ENCODE results near the gene CLASP2. TPM values are rescaled to one million over a fixed set of nuclear protein-coding genes. Genes with fewer than 3 reads are reported as not detected.
"Not testable (repeated sequence)": the region's sequence is repeated elsewhere in the genome, so short reads cannot be mapped to it uniquely, and the experiment has no call there.

Gene CLASP2
- total RNA-seq = 10 to 100 TPM; 38.2 to 51.5 (median 47.9) TPM

DNA sequence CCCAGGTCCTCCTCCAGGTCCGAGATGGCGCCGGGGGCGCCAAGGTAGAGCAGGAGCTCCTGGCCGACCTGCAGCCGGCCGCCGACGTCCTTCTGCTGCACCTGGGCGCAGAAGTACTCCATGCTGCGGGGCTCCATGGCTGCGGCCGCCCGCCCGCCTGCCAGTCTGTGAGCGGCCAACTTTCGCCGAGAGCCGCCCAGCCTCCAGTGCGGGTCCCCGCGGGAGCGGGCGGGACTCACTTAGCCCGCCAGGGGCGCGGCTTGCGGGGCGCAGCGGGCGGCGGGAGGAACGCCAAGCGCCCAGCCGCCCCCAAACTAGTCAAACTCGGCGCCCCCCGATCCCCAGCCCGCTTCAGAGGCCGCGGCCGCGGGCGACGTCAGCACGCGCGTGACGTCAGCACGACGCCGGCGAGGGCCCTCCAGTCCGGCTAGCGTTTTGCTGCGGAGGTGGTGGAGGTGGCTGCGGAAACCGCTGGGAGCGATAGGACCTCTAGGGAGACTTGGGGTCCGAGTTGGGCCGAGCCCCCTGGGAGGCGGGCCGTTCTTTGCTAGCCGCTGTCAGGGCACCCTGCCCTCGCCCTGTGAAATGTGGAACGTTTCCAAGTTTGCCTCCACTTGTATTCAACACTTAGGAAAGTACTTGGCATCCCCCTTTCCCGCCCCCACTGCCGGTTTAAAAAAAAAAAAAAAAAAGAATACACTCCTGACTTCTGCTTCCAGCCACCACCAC, at the start of gene CLASP2:
Gene CLASP2 (minus strand): TSS at position 389 of the 729 bp plus-strand sequence. CDS start 252 bp downstream, at position 137.
- no peaks in the 10 kb centered on the region for H3K9me3 Mint-ChIP-seq
- H3K4me3 Mint-ChIP-seq = peak within 1 kb of the TSS; percentile 95

DNA sequence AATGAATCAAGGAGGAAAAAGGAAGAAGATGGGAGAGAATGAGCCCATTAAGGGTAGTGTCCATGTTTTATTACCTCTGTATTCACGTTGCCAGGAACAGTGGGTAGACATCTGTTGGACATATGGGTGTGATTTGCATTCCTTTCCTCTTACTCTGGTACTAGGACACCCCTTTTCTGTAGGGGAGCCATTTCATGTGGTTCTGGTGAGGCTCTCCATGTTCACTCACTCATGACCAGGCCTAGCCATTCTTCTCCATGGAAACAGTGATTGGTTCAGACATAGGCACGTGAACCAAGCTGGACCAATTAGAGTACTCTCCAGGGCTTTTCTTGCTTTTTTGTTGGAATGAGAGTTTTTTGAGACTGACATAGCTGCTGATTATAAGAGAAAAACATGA, 40.8 kb upstream of the CLASP2 start:
- DNase-seq (no peak), ATAC-seq (no peak)
- peaks cover 13% of the 10 kb centered on the region for H3K27me3 Mint-ChIP-seq (ENCODE audit: low read depth)
- H3K9me3 Mint-ChIP-seq = peaks cover 19% of the 10 kb centered on the region
- peaks cover 2% of the 10 kb centered on the region for H3K36me3 Mint-ChIP-seq (ENCODE audit: insufficient read depth)
- H3K4me3 Mint-ChIP-seq = no peak overlapping the region
- no peaks in the 10 kb centered on the region for H3K4me1 Mint-ChIP-seq (ENCODE audit: low read depth)

More for the DNA sequence above, at the start of gene CLASP2:
- no peaks in the 10 kb centered on the region for H3K36me3 Mint-ChIP-seq (ENCODE audit: insufficient read depth)
- peaks cover 15% of the 10 kb centered on the region for H3K4me1 Mint-ChIP-seq (ENCODE audit: low read depth)
- H3K27me3 Mint-ChIP-seq (ENCODE audit: low read depth) = no peaks in the 10 kb centered on the region
- ATAC-seq (peak; percentile 93), DNase-seq (peak; percentile 77)

DNA sequence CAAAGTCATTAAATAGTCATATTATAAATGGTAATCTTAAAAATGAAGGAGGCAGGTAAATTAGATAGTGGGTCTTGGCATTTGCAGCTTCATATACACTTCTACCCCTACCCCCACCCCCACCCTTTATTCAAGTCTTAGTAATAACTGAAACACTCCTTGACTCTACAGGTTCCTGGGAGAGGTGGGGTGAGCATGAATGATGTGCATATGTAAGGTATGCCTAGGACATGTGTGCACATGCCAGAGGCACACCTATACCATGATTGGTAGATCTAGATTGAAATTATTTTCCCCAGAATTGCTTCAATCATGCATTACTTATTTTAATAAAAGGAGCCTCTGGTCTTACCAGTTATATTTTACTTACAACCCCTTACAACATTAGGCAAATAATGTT, 40.2 kb upstream of the CLASP2 start:
- DNase-seq = no peak
- Mint-ChIP-seq H3K9me3 (peaks cover 19% of the 10 kb centered on the region), H3K4me3 (no peak overlapping the region), H3K36me3 (ENCODE audit: insufficient read depth) (peaks cover 2% of the 10 kb centered on the region), H3K4me1 (ENCODE audit: low read depth) (no peaks in the 10 kb centered on the region), H3K27me3 (ENCODE audit: low read depth) (peaks cover 12% of the 10 kb centered on the region)
- ATAC-seq = no peak

DNA sequence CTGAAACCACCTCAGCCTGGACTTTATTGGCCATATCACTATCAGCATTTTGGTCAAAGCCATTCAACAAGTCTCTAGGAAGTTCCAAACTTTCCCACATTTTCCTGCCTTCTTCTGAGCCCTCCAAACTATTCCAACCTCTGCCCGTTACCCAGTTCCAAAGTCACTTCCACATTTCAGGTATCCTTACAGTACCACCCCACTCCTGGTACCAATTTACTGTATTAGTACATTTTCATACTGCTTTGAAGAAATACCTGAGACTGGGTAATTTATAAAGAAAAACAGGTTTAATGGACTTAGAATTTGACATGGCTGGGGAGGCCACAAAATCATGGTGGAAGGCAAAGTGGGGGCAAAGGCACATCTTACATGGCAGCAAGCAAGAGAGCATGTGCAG, 36.3 kb upstream of the CLASP2 start:
- H3K4me3 Mint-ChIP-seq; H3K4me1 Mint-ChIP-seq (ENCODE audit: low read depth); H3K36me3 Mint-ChIP-seq (ENCODE audit: insufficient read depth); DNase-seq; ATAC-seq: not testable (repeated sequence)
- Mint-ChIP-seq H3K9me3 (peaks cover 19% of the 10 kb centered on the region), H3K27me3 (ENCODE audit: low read depth) (peaks cover 11% of the 10 kb centered on the region)

DNA sequence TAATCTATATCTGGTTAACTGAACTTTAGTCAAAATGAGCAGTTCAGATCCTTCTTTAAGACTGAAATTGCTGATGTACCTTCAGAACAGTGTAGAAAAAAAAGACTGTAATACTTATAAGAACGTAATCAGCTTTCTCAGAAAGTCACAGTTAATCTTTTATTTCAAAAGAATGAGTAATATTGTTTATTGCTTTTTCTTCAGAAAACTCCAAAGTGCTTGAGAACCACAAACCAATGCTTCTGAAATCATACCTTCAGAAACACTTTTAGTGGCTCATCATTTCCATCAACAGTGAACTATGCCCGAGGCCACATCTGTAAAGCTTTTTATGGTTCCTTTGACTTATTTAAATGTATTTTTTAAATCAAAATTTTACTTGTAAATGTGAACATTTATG, 33.3 kb upstream of the CLASP2 start:
- H3K9me3 Mint-ChIP-seq = peaks cover 13% of the 10 kb centered on the region
- peaks cover 15% of the 10 kb centered on the region for H3K27me3 Mint-ChIP-seq (ENCODE audit: low read depth)
- H3K4me3 Mint-ChIP-seq = no peak overlapping the region
- DNase-seq (no peak), ATAC-seq (peak in 1 of 2 donors; percentile 50)
- peaks cover 2% of the 10 kb centered on the region for H3K36me3 Mint-ChIP-seq (ENCODE audit: insufficient read depth)
- H3K4me1 Mint-ChIP-seq (ENCODE audit: low read depth) = no peaks in the 10 kb centered on the region

DNA sequence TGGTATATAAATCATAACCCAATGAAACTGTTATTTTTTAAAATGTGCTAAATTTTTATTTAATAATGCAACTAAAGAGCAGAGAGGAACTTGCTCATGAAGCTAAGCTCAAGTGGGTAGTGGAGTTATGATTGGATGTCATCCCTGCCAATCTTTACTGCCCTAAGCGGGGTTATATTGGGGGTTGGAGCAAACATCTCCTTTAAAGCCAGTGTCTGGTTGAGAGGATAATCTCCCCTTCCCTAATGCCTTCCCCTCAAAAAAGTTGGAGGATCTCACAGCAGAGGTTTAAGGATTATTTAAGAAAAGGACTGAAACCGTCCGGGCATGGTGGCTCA, 32.1 kb upstream of the CLASP2 start:
- Mint-ChIP-seq H3K36me3 (ENCODE audit: insufficient read depth) (peaks cover 2% of the 10 kb centered on the region), H3K4me3 (no peak overlapping the region), H3K9me3 (peaks cover 11% of the 10 kb centered on the region), H3K4me1 (ENCODE audit: low read depth) (no peaks in the 10 kb centered on the region), H3K27me3 (ENCODE audit: low read depth) (peaks cover 16% of the 10 kb centered on the region)
- no peak for DNase-seq
- no peak for ATAC-seq

DNA sequence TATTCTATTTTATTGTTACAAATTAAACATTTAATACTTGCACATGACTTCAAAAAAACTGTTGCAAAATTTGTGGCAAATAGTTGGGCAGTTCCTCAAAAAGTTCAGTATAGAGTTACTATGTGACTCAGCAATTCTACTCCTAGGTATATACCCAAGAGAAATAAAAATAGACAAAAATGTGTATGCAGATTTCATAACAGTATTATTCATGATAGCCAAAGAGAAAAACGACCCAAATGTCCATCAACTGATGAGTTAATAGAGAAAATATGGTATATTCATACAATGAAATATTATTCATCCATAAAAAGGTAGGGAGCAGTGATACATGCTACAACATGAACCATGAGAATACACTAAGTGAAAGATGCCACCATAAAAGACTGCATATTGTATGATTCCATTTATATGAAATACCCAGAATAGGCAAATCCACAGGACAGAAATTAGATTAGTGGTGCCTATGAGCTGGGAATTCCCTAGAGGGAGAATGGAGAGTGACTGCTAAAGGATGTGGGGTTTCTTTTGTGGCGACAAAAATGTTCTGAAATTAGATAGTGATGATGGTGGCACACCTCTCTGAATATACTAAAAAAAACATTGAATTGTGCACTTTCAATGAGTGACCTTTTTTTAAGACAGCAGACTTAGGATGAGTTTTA, 31.6 kb upstream of the CLASP2 start:
- peaks cover 6% of the 10 kb centered on the region for H3K9me3 Mint-ChIP-seq
- peaks cover 17% of the 10 kb centered on the region for H3K27me3 Mint-ChIP-seq (ENCODE audit: low read depth)
- DNase-seq (no peak), ATAC-seq (no peak)
- H3K36me3 Mint-ChIP-seq (ENCODE audit: insufficient read depth) = no peaks in the 10 kb centered on the region
- no peak overlapping the region for H3K4me3 Mint-ChIP-seq
- no peaks in the 10 kb centered on the region for H3K4me1 Mint-ChIP-seq (ENCODE audit: low read depth)

DNA sequence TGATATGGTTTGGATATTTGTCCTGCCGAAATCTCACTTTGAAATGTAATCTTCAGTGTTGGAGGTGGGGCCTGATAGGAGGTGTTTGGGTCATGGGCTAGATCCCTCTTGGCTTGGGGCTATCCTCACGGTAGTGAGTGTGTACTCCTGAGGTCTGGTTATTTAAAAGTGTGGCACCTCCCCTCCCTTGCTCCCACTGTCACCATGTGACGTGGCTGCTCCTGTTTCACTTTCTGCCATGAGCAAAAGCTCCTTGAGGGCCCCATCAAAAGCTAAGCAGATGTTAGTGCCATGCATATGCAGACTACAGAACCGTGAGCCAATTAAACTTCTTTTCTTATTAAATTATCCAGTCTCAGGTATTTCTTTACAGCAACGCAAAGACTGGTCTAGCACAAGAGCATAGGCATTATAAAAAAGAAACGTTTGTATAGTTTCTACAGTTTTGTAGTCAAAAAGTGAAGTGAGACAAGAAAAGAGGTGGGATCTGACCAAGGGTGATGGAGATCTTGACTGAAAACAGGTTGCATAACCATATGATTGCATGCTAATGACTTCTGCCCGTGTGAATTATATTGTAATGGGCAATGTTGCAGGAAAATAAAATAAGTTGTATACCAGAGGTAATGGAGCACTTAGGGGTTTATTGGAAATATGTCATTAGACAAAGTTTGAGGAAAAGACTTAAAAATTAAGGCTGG, 28.5 kb upstream of the CLASP2 start:
- peaks cover 21% of the 10 kb centered on the region for H3K27me3 Mint-ChIP-seq (ENCODE audit: low read depth)
- no peaks in the 10 kb centered on the region for H3K9me3 Mint-ChIP-seq
- ATAC-seq = no peak
- no peak for DNase-seq
- no peak overlapping the region for H3K4me3 Mint-ChIP-seq
- H3K4me1 Mint-ChIP-seq (ENCODE audit: low read depth) = no peaks in the 10 kb centered on the region
- no peaks in the 10 kb centered on the region for H3K36me3 Mint-ChIP-seq (ENCODE audit: insufficient read depth)

DNA sequence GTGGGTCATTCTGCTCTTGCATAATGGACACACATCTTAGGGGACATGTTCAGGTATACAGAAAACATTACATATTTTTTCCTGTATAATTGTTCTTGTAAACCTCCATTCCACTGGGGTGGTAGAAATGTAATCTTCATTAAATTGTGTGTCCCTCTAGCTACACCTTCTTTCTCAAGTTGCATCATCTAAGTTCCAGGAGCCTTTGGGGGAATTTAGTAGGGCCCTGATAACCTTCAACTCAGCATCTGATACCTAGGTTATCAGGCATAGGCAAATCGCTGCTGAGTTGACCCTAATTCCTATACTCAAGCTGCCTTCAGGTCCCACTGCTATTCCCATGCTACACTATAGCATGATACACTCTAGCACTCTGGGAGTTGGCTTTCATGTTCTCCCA, 19.1 kb upstream of the CLASP2 start:
- no peak for ATAC-seq

DNA sequence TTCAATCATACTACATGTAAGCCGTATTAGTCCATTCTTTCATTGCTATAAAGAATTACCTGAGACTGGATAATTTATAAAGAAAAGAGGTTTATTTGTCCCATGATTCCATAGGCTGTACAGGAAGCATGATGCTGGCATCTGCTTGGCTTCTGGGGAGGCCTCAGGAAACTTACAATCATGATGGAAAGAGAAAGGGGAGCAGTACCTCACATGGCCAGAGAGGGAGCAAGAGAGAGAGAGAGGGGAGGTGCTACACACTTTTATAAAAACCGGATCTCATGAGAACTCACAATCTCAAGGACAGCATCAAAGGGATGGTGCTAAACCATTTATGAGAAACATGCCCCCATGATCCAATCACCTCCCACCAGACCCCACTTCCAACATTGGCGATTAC, 14.3 kb upstream of the CLASP2 start:
- Mint-ChIP-seq H3K4me1 (ENCODE audit: low read depth) (no peaks in the 10 kb centered on the region), H3K27me3 (ENCODE audit: low read depth) (peaks cover 3% of the 10 kb centered on the region), H3K9me3 (peaks cover 4% of the 10 kb centered on the region), H3K4me3 (no peak overlapping the region), H3K36me3 (ENCODE audit: insufficient read depth) (no peaks in the 10 kb centered on the region)
- ATAC-seq = no peak
- no peak for DNase-seq

More for the DNA sequence above, 19.1 kb upstream of the CLASP2 start:
- H3K4me3 Mint-ChIP-seq = no peak overlapping the region
- peaks cover 12% of the 10 kb centered on the region for H3K27me3 Mint-ChIP-seq (ENCODE audit: low read depth)
- DNase-seq = no peak
- H3K36me3 Mint-ChIP-seq (ENCODE audit: insufficient read depth) = no peaks in the 10 kb centered on the region
- H3K9me3 Mint-ChIP-seq = peaks cover 4% of the 10 kb centered on the region
- no peaks in the 10 kb centered on the region for H3K4me1 Mint-ChIP-seq (ENCODE audit: low read depth)

DNA sequence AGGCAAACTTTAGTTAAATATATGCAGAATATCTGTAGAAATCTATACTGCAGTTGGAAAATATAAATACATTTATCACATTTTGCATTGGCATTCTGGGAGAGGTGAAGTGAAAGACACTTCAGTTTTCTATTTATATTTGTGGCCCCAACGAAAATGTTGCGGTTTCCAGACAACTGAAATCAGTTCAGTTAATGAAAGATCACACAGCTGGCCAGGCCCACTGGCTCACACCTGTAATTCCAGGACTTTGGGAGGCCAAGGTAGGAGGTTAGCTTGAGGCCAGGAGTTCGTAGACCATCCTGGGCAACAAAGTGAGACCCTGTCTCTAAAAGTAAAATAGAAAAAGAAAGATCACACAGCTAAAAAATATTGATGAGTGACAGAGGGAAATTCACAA, 11.9 kb upstream of the CLASP2 start:
- no peak for ATAC-seq
- Mint-ChIP-seq H3K27me3 (ENCODE audit: low read depth) (peaks cover 3% of the 10 kb centered on the region), H3K9me3 (peaks cover 4% of the 10 kb centered on the region), H3K36me3 (ENCODE audit: insufficient read depth) (no peaks in the 10 kb centered on the region), H3K4me1 (ENCODE audit: low read depth) (no peaks in the 10 kb centered on the region), H3K4me3 (no peak overlapping the region)
- DNase-seq = no peak

DNA sequence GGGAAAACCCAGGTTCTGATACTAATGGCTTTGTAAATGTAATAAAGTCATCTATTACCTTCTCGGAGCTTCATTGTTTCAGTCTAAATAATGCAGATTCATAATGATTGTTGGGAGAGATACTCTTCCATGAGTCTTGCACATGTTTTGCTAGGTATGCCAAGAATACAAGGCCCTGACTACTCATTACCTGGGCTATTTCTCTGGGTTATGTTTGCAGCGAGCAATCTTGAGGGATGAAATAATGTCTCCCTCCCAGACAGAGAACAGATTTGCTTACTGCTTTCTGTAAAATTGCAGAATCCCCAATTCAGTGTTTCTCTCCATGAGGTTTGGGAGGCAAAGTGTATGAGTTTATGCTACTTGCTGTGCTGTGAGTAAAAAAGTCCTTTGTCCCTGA, 6.2 kb upstream of the CLASP2 start:
- ATAC-seq = no peak
- H3K9me3 Mint-ChIP-seq = no peaks in the 10 kb centered on the region
- no peaks in the 10 kb centered on the region for H3K36me3 Mint-ChIP-seq (ENCODE audit: insufficient read depth)
- no peaks in the 10 kb centered on the region for H3K4me1 Mint-ChIP-seq (ENCODE audit: low read depth)
- no peak overlapping the region for H3K4me3 Mint-ChIP-seq
- no peaks in the 10 kb centered on the region for H3K27me3 Mint-ChIP-seq (ENCODE audit: low read depth)
- DNase-seq = no peak

DNA sequence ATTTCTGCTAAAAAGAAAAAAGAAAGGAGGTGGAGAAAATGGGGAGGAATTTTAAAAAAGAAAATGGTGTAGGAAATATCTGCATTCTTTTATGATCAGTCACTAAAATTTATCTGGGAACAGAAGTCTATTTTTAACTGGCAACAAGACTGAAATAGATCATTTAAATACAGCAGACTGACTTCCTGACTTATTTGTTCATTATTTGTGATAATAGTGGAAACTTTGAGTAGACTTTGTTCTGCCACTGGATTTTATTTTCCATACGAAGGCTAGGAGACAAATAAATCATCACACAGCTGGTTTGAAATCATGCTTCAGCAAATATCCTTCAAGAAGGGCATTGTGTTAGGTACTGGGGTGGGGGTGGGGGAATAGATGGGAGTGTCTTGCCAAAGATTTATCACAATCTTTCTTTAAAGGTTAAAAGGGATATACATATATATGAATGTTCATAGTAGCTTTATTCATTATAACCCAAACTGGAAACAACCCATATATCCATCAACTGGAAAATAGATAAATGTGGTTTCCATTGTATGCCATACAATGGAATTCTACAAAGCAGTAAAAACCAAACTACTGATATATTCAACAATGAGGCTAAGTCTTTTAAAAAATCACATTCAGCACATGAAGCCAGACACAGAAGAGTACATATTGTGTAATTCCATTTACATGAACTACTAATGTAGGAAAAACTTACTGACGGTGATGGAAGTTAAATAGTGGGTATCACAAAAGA, 4.7 kb upstream of the CLASP2 start:
- no peak for ATAC-seq
- no peaks in the 10 kb centered on the region for H3K36me3 Mint-ChIP-seq (ENCODE audit: insufficient read depth)
- H3K9me3 Mint-ChIP-seq = no peaks in the 10 kb centered on the region
- DNase-seq = no peak
- H3K4me1 Mint-ChIP-seq (ENCODE audit: low read depth) = peaks cover 6% of the 10 kb centered on the region
- H3K27me3 Mint-ChIP-seq (ENCODE audit: low read depth) = no peaks in the 10 kb centered on the region
- H3K4me3 Mint-ChIP-seq = no peak overlapping the region

DNA sequence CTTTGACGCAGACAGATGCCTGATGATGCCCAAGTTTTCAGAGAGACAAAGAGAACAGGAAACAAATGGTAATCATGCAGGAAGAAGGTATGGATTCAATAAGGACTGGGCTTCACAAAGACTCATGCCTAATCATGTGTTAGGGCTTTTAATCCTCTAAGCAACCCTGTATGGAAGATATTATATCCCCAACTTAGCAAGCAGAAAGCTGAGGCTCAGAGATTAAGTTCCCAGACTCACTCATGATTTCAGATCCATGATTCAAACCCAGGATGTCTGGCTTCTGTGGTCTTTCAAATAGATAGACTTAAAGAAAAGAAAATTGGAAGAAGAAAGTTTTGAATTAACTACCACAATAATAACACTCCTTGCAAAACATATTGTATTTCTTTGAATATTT, 4.1 kb upstream of the CLASP2 start:
- Mint-ChIP-seq H3K4me3 (no peak overlapping the region), H3K36me3 (ENCODE audit: insufficient read depth) (no peaks in the 10 kb centered on the region), H3K4me1 (ENCODE audit: low read depth) (peaks cover 6% of the 10 kb centered on the region), H3K27me3 (ENCODE audit: low read depth) (no peaks in the 10 kb centered on the region), H3K9me3 (no peaks in the 10 kb centered on the region)
- no peak for DNase-seq
- ATAC-seq = no peak
